Measurements from ENCODE around the gene LILRB4.
"Not testable (repeated sequence)": the region's sequence is repeated elsewhere in the genome, so short reads cannot be mapped to it uniquely, and the experiment has no call there.

LILRB4 gene

DNA sequence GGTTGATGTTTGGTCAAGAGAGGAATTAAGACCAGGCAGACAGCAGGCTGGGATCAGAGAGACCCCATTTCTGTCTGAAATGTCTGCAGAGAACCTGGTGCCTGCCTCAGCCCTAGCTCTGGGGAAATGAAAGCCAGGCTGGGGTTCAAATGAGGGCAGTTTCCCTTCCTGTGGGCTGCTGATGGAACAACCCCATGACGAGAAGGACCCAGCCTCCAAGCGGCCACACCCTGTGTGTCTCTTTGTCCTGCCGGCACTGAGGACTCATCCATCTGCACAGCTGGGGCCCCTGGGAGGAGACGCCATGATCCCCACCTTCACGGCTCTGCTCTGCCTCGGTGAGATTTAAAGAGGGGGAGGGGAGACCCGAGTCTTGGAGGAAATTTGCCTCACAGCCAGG, at the start of gene LILRB4:
TSS of gene LILRB4 (plus strand) at position 256 of the 400 bp plus-strand sequence. CDS start at position 305, 49 bp downstream.
- DNase-seq: peak in 35 of 42 donors; percentile 5 to 61 (median 33)
- intact Hi-C loops (cut with DNase I): no loop called here

DNA sequence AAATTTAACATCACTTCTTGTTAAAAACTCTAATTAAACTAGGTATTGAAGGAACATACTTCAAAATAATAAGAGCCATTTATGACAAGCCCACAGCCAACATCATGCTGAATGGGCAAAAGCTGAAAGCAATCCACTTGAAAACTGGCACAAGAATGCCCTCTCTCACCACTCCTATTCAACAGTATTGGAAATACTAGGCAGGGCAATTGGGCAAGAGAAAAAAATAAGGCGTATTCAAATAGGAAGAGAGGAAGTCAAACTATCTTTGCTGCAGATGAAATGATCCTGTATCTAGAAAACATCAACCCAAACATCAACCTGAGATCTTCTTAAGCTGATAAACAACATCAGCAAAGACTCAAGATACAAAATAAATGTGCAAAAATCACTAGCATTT, 48.1 kb upstream of the LILRB4 start:
- no peak for DNase-seq
- intact Hi-C loops (cut with DNase I): no loop called here

DNA sequence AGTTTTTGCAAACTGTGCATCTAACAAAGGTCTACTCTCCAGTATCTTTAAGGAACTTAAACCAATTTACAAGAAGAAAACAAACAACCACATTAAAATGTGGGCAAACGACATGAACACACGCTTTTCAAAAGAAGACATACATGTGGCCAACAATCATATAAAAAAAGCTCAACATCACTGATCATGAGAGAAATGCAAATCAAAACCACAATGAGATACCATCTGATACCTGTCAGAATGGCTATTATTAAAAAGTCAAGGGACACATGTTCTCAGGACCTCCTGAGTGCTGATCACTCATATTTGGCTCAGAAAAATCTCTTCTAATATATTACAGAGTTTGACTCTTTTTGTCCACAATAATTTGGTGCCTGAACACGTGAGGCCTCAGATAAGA, 46.7 kb upstream of the LILRB4 start:
- intact Hi-C loops (cut with DNase I): no loop called here
- DNase-seq: no peak

DNA sequence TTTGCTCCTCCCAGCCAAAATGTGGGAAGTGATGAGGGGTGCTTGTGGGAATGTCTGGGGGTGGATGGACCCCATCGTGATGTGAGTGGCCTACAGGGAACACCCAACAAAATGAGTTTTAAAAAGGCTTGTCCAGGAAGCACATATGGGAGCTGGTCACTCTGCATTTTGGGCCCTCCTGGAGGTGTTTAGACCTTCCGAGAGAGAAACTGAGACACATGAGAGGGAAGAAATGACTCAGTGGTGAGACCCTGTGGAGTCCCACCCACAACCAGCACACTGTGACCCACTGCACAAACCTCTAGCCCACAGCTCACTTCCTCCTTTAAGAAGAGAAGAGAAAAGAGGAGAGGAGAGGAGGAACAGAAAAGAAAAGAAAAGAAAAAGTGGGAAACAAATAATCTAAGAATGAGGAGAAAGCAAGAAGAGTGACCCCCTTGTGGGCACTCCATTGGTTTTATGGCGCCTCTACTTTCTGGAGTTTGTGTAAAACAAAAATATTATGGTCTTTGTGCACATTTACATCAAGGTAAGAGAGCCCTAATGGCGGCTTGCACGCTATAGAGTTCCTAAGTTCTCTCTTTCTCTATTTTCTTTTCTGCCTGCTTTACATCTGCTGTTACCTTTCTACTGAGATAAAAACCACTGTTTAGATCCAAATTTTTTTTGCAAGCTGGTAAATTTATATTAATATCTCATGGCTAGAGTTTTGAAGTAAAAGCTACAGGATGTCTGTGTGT, 45.8 kb upstream of the LILRB4 start:
- intact Hi-C loops (cut with DNase I): no loop called here
- peak in 1 of 42 donors; percentile 27 for DNase-seq

DNA sequence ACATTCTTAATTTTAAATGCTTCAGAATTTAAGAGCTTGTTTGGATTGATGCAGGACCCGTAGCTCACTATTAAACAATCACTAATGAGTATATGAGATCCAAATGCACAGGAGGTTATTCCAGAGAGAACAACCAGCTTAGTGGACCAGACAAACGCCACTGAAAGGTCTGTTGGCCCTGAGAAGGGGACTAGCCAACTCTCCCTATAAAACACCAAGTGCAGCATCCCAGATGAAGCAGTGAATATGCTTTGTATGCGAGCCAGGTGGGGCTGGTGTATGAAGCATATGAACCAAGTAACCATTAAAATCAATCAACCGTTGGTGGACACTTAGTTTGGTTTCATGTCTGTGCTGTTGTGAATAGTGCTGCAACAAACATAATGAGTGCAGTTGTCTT, 42.3 kb upstream of the LILRB4 start:
- no peak for DNase-seq
- intact Hi-C loops (cut with DNase I): no loop called here

DNA sequence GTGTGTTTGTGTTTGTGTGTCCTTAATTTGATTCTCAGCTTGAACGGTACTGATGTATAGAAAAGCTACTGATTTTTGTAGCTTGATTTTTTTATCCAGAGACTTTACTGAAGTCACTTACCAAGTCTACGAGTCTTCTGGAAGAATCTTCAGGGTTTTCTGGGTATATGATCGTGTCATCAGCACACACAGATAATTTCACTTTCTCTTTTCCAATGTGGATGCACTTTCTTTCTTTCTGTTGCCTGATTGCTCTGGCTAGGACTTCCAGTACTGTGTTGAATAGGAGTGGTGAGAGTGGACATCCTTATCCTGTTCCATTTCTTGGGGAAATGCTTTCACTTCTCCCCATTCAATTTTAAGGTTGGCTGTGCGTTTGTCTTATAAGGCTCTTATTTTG, 40.4 kb upstream of the LILRB4 start:
- intact Hi-C loops (cut with DNase I): no loop called here
- no peak for DNase-seq

DNA sequence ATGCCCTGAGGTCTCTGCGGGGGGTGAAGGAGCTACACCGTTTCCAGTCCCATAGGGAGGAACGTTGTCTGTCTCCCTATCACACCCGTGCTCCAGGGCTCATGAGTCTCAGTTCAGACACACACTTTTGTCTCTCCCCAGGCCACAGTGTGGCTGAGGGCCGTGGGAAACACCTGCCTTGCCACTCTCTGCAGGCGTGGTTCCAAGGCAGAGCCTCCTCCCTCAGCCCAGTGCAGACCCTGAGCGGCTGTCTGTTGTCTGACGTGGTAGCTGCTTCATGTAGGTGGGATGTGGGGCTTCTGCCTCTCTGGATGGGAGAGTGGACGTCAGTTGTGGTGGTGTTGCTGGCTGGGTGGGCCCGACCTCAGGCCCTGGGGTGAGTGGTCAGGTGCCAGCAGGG, 38.6 kb upstream of the LILRB4 start:
- intact Hi-C loops (cut with DNase I); DNase-seq: not testable (repeated sequence)

DNA sequence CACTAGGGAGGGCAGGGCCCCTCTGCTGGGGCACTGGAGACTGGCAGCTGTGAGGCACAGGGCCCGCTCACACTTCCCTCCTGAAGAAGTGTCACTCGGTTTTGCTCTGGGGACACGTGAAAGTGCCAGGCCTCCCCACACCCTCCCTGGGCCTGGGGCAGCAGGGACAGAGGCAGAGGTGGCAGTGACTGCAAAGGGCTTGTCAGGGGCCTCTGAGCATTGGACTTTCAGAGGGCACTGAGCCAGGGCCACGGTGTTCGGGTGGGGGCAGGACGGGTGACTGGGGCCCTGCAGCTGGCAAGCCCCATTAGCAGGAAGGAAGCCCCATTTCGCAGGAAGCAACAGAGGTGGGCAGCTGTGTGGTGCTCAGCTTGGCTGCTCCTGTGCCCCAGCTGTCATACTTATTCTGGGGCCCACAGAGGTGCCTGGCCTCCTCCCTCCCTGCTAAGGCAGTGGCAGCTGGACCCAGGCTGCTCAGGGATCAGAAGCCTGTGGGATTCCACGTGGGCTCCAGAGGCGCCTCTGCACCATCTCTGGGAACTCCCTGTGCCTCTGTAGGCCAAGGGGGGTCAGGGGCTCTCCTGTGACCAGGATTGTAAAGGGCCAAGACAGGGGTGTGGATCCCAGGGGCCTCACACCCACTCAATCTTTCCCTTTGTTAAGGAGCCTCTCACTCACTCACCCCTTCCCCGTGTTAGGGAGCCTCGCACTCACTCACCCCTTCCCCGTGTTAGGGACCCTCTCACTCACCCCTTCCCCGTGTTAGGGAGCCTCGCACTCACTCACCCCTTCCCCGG, 37.7 kb upstream of the LILRB4 start:
- intact Hi-C loops (cut with DNase I): not testable (repeated sequence)

DNA sequence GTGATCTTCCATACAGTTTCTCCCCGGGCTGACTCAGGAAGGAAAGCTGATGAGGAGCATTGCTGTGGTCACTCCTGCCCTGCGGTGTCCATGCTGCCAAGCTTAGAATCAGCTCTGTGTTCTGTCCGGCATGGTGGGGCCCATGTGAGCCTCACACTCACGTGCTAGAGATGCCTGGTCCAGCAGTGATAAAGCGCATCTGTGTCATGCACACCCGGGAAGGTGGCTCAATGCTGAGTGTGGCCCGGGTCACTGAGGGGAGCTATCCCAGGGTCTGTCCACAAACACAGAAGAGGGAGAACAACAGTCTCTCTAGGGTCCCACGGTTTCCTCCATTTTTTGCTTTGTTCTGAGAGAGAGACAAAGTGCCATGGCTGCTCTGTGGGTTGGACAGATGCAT, 36.0 kb upstream of the LILRB4 start:
- intact Hi-C loops (cut with DNase I): no loop called here
- no peak for DNase-seq

More for the DNA sequence above, 37.7 kb upstream of the LILRB4 start:
- not testable (repeated sequence) for DNase-seq

DNA sequence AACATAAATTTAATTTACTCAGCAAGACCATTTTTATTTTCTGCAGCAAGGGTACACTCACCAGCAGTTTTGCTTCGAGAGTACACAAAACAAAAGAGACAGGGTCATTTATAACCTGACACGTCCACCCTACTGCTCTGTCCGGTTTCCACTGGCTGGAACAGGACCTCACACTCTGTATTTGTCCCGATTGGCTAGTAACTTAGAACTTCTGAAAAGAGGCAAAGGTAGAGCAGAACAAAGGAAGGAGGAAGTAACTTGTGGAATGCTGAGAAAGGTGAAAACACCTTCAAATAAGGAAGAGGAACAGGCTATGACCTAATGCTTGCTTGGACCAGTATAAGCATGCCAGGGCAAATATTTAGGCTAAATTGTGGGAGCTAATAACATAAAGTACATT, 34.9 kb upstream of the LILRB4 start:
- DNase-seq; intact Hi-C loops (cut with DNase I): not testable (repeated sequence)

DNA sequence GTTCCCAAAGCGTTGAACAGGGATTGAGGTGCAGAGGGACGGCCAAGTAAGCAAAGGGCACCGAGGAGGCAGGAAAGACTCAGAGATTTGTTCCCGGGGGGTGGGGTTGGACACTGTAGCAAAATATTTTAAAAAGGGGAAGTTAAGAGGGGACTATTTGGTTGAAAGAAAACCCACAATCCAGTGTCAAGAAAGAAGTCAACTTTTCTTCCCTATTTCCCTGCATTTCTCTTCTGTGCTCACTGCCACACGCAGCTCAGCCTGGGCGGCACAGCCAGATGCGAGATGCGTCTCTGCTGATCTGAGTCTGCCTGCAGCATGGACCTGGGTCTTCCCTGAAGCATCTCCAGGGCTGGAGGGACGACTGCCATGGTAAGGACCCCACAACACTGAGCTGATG, 32.5 kb upstream of the LILRB4 start, which contains the start of gene LILRB1:
TSS of gene LILRB1 (plus strand) at position 223 of the 400 bp plus-strand sequence. CDS start 590 bp downstream, outside the sequence.
- intact Hi-C loops (cut with DNase I); DNase-seq: not testable (repeated sequence)

DNA sequence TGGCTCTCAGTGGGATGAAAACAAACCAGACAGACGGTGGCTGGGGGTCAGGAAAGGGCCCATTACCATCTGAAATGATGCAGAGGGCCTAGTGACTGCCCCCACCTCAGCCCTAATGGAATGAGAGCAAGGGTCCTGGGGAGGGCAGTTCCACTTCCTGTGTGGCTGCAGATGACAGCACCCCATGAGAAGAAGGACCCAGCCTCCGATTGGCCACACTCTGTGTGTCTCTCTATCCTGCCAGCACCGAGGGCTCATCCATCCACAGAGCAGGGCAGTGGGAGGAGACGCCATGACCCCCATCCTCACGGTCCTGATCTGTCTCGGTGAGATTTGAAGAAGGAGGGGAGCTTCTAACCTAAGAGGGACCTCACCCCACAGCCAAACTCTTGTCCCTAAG, 32.0 kb upstream of the LILRB4 start:
- intact Hi-C loops (cut with DNase I): no loop called here
- DNase-seq: no peak

DNA sequence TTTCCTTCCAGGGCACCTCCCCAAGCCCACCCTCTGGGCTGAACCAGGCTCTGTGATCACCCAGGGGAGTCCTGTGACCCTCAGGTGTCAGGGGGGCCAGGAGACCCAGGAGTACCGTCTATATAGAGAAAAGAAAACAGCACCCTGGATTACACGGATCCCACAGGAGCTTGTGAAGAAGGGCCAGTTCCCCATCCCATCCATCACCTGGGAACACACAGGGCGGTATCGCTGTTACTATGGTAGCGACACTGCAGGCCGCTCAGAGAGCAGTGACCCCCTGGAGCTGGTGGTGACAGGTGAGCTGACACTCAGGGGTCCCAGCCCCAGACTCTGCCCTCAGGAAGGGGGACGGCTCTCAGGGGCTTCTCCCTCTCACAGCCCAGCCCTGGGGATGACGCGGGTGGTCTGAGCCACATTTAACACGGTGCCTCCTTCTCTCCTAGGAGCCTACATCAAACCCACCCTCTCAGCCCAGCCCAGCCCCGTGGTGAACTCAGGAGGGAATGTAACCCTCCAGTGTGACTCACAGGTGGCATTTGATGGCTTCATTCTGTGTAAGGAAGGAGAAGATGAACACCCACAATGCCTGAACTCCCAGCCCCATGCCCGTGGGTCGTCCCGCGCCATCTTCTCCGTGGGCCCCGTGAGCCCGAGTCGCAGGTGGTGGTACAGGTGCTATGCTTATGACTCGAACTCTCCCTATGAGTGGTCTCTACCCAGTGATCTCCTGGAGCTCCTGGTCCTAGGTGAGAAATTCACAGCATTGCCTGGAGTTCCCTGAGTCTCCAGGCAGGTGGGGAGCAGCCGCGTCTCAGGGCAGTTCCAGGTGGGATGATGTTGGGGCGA, 31.1 kb upstream of the LILRB4 start:
- DNase-seq: peak in 1 of 42 donors; percentile 19
- intact Hi-C loops (cut with DNase I): not testable (repeated sequence)

DNA sequence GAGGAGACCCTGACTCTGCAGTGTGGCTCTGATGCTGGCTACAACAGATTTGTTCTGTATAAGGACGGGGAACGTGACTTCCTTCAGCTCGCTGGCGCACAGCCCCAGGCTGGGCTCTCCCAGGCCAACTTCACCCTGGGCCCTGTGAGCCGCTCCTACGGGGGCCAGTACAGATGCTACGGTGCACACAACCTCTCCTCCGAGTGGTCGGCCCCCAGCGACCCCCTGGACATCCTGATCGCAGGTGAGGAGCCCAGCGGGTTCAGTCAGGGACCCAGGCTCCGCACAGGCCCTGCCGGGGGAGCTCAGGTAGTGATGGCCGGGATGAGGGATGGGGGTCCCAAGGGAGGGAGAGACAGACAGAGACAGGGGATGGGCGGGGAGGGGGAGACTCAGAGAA, 30.3 kb upstream of the LILRB4 start:
- intact Hi-C loops (cut with DNase I): not testable (repeated sequence)

DNA sequence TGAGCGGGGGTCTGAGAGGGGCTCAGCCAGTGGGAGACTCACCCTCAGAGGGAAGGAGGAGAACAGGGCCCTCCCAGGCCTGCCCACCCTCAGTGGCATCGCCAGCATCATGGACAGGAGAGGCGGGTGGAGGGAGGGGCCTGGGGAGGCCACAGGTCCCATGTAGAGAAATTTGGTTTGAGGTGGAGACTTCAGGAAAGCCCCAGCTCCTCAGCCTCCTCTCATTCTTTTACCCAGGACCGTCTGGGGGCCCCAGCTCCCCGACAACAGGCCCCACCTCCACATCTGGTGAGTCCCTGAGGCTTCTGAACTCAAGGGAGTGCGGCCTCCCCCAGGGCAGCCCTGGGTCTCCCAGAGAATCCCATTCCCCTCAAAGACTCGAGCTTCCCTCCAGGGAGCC, 29.4 kb upstream of the LILRB4 start:
- DNase-seq: no peak
- intact Hi-C loops (cut with DNase I): no loop called here

More for the DNA sequence above, 30.3 kb upstream of the LILRB4 start:
- not testable (repeated sequence) for DNase-seq

DNA sequence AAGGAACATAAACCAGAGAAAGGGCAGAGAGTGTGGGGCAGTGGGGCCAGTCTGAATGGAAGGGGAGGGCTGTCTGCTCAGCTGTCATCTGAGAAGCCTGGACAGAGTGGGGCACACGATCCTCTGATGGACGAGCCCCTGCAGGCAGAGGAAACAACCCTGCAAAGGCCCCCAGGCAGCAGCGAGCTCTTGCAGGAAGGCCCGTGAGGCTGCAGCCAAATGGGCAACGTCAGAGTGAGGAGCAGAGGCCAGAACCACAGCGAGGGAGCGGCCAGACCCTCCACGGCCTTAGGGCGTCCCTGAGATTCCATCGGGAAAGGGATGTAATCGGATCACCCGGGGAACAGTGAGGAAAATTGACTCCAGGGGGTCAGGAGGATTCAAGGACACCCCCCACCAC, 26.7 kb upstream of the LILRB4 start:
- DNase-seq; intact Hi-C loops (cut with DNase I): not testable (repeated sequence)

DNA sequence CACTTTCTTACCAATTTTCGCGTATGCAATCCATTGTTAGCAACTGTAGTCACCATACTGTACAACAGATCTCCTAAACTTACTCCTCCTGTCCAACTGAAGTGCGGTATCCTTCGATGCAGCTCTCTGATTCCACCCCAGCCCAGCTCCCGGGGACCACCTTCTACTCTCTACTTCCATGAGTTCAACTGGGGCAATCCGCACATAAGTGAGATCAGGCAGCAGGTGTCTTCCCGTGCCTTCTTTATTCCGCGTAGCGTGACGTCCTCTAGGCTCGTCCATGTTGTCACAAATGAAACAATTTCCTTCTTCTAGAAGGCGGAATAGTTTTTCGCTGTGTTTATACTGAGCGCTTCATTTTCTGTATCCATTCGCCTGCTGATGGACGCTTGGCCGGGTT, 24.1 kb upstream of the LILRB4 start:
- no peak for DNase-seq
- intact Hi-C loops (cut with DNase I): no loop called here

DNA sequence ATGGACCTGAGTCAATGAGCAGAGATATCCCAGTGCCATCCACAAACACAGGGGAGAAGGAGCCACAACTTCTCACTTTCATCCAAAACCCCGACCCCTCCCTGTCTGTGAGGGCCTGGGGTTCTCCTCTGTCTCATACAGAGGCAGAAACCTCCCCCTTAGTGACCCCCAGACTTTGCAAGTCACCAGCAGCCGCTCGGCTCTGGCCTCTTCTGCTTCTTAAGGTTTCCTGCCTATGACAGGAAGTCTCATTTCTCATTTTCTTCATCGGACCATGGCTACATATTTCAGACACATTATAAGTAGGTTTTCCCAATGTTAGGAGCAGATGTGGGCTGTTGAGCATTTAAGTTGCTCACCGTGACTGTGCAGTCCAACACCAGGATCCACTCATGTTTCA, 19.8 kb upstream of the LILRB4 start:
- intact Hi-C loops (cut with DNase I); DNase-seq: not testable (repeated sequence)

DNA sequence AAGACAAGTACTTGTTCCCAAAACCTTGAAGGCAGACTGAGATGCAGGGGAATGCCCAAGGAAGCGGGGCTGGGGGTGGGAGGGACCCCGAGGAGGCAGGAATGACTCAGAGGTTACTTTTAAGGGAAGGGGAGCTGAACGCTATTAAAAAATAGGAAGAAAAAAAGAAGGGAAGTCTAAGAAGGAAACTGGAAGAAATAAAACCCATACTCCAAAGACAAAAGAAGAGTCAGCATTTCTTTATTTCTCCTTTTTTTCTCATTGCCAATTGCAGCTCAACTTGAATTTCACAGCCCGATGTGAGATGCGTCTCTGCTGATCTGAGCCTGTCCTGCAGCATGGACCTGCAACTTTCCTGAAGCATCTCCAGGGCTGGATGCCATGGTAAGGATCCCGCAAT, 19.2 kb upstream of the LILRB4 start:
- DNase-seq; intact Hi-C loops (cut with DNase I): not testable (repeated sequence)
